K562 (cell line): ENCODE results near the gene F12. TPM values are rescaled to one million over a fixed set of nuclear protein-coding genes. Genes with fewer than 3 reads are reported as not detected.

Experiments used
- ATAC-seq: fragments of 200-7000 bp; cut with Tn5 transposase; 3 replicates; pipeline ENCODE4 v1.9.1; 2020; ENCODE audit warnings: moderate library complexity
- BruUV-seq: library from RNA; stranded (reverse); fragments of 400-500 nt; replicated peaks from 2 replicates; lab custom pipeline; 2021; lab: Mats Ljungman, UMichigan
- CTCF ChIA-PET: fragments of 300-600 bp; formaldehyde crosslinking; extraction: SDS; loops from one replicate; lab custom pipeline; 2021; ENCODE audit warnings: low intra/inter-chr PET ratio; lab: Yijun Ruan, JAX
- POLR2A ChIA-PET: fragments of 300-600, 350-650 bp; sonication (Branson Sonifier 250); formaldehyde crosslinking; extraction: SDS; loops from one replicate; lab custom pipeline; 2021; ENCODE audit warnings: antibody characterized with exemption, inconsistent platforms; lab: Yijun Ruan, JAX
- DNase-seq, 4 experiments: peaks; one replicate each; pipeline versions ENCODE4 v3.0.0 to v3.0.0-alpha.2; 2011 to 2018; ENCODE audit warnings: low spot score in 3 of 4, mixed read lengths in 3 of 4; ENCODE audit errors: extremely low read depth in 1 of 4
- FAIRE-seq: peaks from 2 replicates; lab custom pipeline; 2011; peaks lifted over from hg19 to GRCh38; lab: Jason Lieb, UNC
- H2AFZ ChIP-seq: 2 replicates; pipeline ENCODE4 v1.6.0; 2011; ENCODE audit warnings: low read depth, low read length, control low read depth, inconsistent platforms
- H3K27ac ChIP-seq: fragments of 200-600 bp; 3 replicates; pipeline ENCODE4 v1.8.0; 2011; ENCODE audit warnings: low read depth, mild to moderate bottlenecking, control low read depth, inconsistent platforms, low read length, moderate library complexity, mixed read lengths; ENCODE audit errors: extremely low read depth
- H3K27me3 ChIP-seq, 2 experiments: fragments of 300-600 bp in 1 of 2; 2 replicates in 1 of 2; 3 replicates in 1 of 2; pipeline versions ENCODE4 v1.6.0 to v1.8.0; 2011; ENCODE audit warnings: inconsistent platforms in 2 of 2, low read length in 2 of 2, mild to moderate bottlenecking in 1 of 2, mixed read lengths in 1 of 2, moderate library complexity in 1 of 2; ENCODE audit not compliant: control insufficient read depth in 2 of 2, insufficient read depth in 2 of 2
- H3K36me3 ChIP-seq: fragments of 300-600 bp; 3 replicates; pipeline ENCODE4 v1.8.0; 2011; ENCODE audit warnings: mild to moderate bottlenecking, low read length, inconsistent platforms; ENCODE audit not compliant: control insufficient read depth, insufficient read depth
- H3K4me1 ChIP-seq, 2 experiments: fragments of 200-600 bp in 1 of 2; replicated peaks in 1 of 2; 2 replicates in 1 of 2; 3 replicates in 1 of 2; pipeline versions ENCODE4 v1.5.1 to v1.8.0; 2011; ENCODE audit warnings: inconsistent platforms in 2 of 2, low read length in 2 of 2, mild to moderate bottlenecking in 1 of 2, mixed read lengths in 1 of 2, moderate library complexity in 1 of 2; ENCODE audit not compliant: control insufficient read depth in 2 of 2, insufficient read depth in 2 of 2
- H3K4me2 ChIP-seq: 2 replicates; pipeline ENCODE4 v1.6.1; 2011; ENCODE audit warnings: low read length, control low read depth, inconsistent platforms, mixed read lengths; ENCODE audit not compliant: insufficient read depth
- H3K4me3 ChIP-seq: fragments of 200-600 bp; sonication (generic), shearing (Covaris generic); 2 replicates; pipeline ENCODE4 v1.5.1; 2016; ENCODE audit warnings: control low read depth, inconsistent platforms
- H3K79me2 ChIP-seq: fragments of 200-600 bp; 3 replicates; pipeline ENCODE4 v1.8.0; 2011; ENCODE audit warnings: low read length, inconsistent platforms; ENCODE audit not compliant: control insufficient read depth, insufficient read depth
- H3K9ac ChIP-seq, 2 experiments: 2 replicates each; pipeline versions ENCODE4 v1.6.0 to v1.6.1; 2011; ENCODE audit warnings: low read depth in 2 of 2, low read length in 2 of 2, control low read depth in 1 of 2, inconsistent platforms in 1 of 2, mild to moderate bottlenecking in 1 of 2, mixed read lengths in 1 of 2; ENCODE audit not compliant: insufficient read depth in 1 of 2
- H3K9me1 ChIP-seq: one replicate; pipeline ENCODE4 v1.6.0; 2011; ENCODE audit warnings: inconsistent platforms, mild to moderate bottlenecking, low read length, moderate library complexity; ENCODE audit not compliant: control insufficient read depth, insufficient read depth
- H3K9me3 ChIP-seq: replicated peaks from 2 replicates; pipeline ENCODE4 v1.5.1; 2011; ENCODE audit warnings: low read depth, low read length, inconsistent platforms; ENCODE audit not compliant: control insufficient read depth, insufficient read depth
- H4K20me1 ChIP-seq: replicated peaks from 2 replicates; pipeline ENCODE4 v1.6.1; 2011; ENCODE audit warnings: low read length, inconsistent platforms, mixed read lengths; ENCODE audit not compliant: control insufficient read depth, insufficient read depth
- CBX5 ChIP-seq: IDR thresholded peaks from 2 replicates; pipeline ENCODE4 v1.6.1; 2014; ENCODE audit warnings: low read depth, borderline replicate concordance
- FOS ChIP-seq: IDR thresholded peaks from 3 replicates; pipeline ENCODE4 v1.6.1; 2011; ENCODE audit not compliant: insufficient read length; ENCODE audit errors: extremely low read depth
- GTF2A2 ChIP-seq: IDR thresholded peaks from 2 replicates; pipeline ENCODE4 v1.6.1; 2016; ENCODE audit warnings: mild to moderate bottlenecking, missing genetic modification characterization, missing compliant biosample characterization
- MCM5 ChIP-seq: fragments of 450-650 bp; IDR thresholded peaks from 2 replicates; pipeline ENCODE4 v1.6.1; 2016; ENCODE audit warnings: low read depth
- NEUROD1 ChIP-seq: fragments of 150-350 bp; IDR thresholded peaks from 2 replicates; pipeline ENCODE4 v1.6.1; 2014; ENCODE audit warnings: borderline replicate concordance, low read length, low read depth; ENCODE audit not compliant: partially characterized antibody
- POLR2A ChIP-seq: fragments of 450-650 bp; conservative IDR thresholded peaks from 2 replicates; pipeline ENCODE4 v1.6.1; 2016
- POLR2B ChIP-seq: fragments of 450-650 bp; IDR thresholded peaks from 2 replicates; pipeline ENCODE4 v1.6.1; 2018; ENCODE audit warnings: low read depth; ENCODE audit not compliant: partially characterized antibody
- PURB ChIP-seq: sonication (generic); formaldehyde crosslinking; IDR thresholded peaks from 2 replicates; pipeline ENCODE4 v1.9.0; 2021; ENCODE audit warnings: low read depth, mild to moderate bottlenecking, missing genetic modification reagents
- SUPT5H ChIP-seq: fragments of 450-650 bp; IDR thresholded peaks from 2 replicates; pipeline ENCODE4 v1.6.1; 2016
- ZEB2 ChIP-seq: fragments of 450-650 bp; IDR thresholded peaks from 2 replicates; pipeline ENCODE4 v1.6.1; 2016
- ZNF311 ChIP-seq: fragments of 250-450 bp; sonication (Bioruptor Pico); IDR thresholded peaks from 2 replicates; pipeline ENCODE4 v1.4.0; 2020; ENCODE audit warnings: mild to moderate bottlenecking, moderate library complexity
- ZNF77 ChIP-seq: fragments of 250-450 bp; sonication (Bioruptor Pico); IDR thresholded peaks from 2 replicates; pipeline ENCODE4 v1.5.0; 2020
- WGBS: fragments of 100-300 bp; shearing (Covaris generic); methylation state at CpG from one replicate; pipeline ENCODE4 v1.1.6; 2016; ENCODE audit warnings: low coverage, mixed read lengths; ENCODE audit not compliant: insufficient coverage; ENCODE audit errors: missing lambda C conversion rate; 5-methylcytosine and 5-hydroxymethylcytosine counted together
- in situ Hi-C: fragments of 300-500 bp; cut with MboI; formaldehyde crosslinking; loops from 4 replicates; pipeline ENCODE4 v1.15.0; 2018; ENCODE audit warnings: inconsistent platforms, mixed read lengths
- intact Hi-C: fragments of 100-400 bp; cut with micrococcal nuclease; formaldehyde crosslinking; loops from 2 replicates; pipeline ENCODE4 v1.14.2; 2022
- polyA plus RNA-seq, 8 experiments: library from polyadenylated mRNA; depleted of rRNA in 4 of 8; stranded (reverse) in 5 of 8; unstranded in 3 of 8; fragments of >200 nt; fragmentation: Nextera tagmentation in 2 of 8; fragmentation: Illumina TruSeq in 1 of 8; extraction: Ambion mirVana in 2 of 8; extraction: Trizol in 1 of 8; gene quantifications; 2 replicates each; pipeline versions ENCODE4 v1.2.1 to v1.2.3, GENCODE V29; 2011 to 2014; ENCODE audit warnings: inconsistent platforms in 1 of 8, missing spikeins in 1 of 8
- total RNA-seq, 7 experiments: library from RNA; depleted of rRNA in 6 of 7; stranded (reverse); fragments of >200 nt in 6 of 7; fragmentation: Illumina TruSeq in 2 of 7; extraction: Trizol in 2 of 7; gene quantifications; 2 replicates each; pipeline versions ENCODE4 v1.2.1 to v1.2.3, GENCODE V29; 2011 to 2021; ENCODE audit warnings: low replicate concordance in 1 of 7
- TF ChIP-seq, protein P1 (sequence below): fragments of 450-650 bp; formaldehyde crosslinking; IDR thresholded peaks from 2 replicates; pipeline ENCODE4 v1.4.0; 2020; ENCODE audit warnings: mild to moderate bottlenecking, moderate library complexity
- TF ChIP-seq, protein P2 (sequence below), 2 experiments: fragments of 450-650 bp; IDR thresholded peaks; 2 replicates each; pipeline ENCODE4 v1.6.1; 2016; ENCODE audit warnings: mild to moderate bottlenecking in 2 of 2, borderline replicate concordance in 1 of 2, low read depth in 1 of 2, moderate library complexity in 1 of 2

F12 gene
- total and polyA plus RNA-seq, 9 of the 15 experiments (the other 6 are each of a cell fraction or from before 2014, with no cell fraction given), result 0.59 to 18.3 (median 3.6) TPM

DNA sequence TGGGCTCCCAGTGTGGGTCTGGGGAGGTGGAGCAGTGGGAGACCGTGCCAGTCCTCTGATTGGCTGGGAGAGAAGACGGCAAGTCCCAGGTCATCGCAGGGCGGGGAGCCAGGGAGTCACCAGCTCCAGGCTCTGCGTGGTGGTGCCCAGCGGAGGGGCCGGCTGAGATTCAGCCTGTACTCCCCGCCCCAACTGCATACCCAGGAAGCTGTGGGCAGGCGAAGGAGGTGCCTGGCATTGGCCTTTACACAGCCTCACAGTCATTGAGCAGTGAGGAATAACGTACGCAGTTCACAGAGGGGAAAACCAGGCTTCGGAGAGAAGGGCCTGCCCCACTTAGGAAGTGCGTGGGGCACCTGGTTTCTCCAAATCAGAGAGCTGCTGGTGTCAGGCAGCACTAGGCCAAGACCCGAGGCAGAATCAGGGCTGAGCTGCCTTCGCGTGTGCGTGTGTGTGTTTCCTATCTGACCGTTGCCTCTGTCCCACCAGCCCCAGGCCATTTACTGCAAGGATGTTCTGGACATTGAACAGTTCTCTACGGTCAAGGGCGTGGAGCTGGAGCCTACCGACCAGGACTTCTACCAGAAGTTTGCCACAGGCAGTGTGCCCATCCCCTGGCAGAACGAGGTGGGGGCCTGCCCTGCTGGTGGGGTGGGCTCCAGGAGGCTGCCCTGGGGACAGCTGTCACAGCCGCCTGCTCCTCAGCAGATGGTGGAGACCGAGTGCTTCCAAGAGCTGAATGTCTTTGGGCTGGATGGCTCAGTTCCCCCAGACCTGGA is 31.0 kb upstream of the F12 start:
- Histone ChIP-seq H3K4me1 (peaks cover 9 to 41% of the 10 kb centered on the region in 2 experiments; a peak in 4 of 5 replicates), H4K20me1 (peaks cover 27% of the 10 kb centered on the region; the same call in 1 of the 2 replicates), H3K9me1 (peaks cover 3% of the 10 kb centered on the region), H3K36me3 (peaks cover 75% of the 10 kb centered on the region; the same call in 2 of the 3 replicates), H3K27ac (no peak overlapping the region), H3K9ac (peak overlapping the region in 1 of 2 experiments; percentile 45; a peak in 1 of 4 replicates), H2AFZ (no peak overlapping the region), H3K4me2 (no peak overlapping the region), H3K79me2 (no peaks in the 10 kb centered on the region), H3K9me3 (no peaks in the 10 kb centered on the region), H3K27me3 (no peaks in the 10 kb centered on the region), H3K4me3 (no peak overlapping the region)
- ChIA-PET POLR2A (interaction anchor here (0.6 to 11.8 kb wide), 8 partner anchors 9 to 82 kb away, joined by 3 to 210 read pairs (median 3); partner anchors contain the start of genes GRK6 and RGS14), CTCF (no interaction called here)
- no TSS peak for BruUV-seq
- DNase-seq (no peak), FAIRE-seq (no peak), ATAC-seq (no peak)
- in situ Hi-C loops, result no loop called here
- intact Hi-C loops, result no loop called here
- WGBS, result 90% methylated on average over 24 of the region's 24 CpGs
- TF ChIP-seq MCM5, result no peak
- no peak for TF ChIP-seq CBX5
- no peak for TF ChIP-seq NEUROD1
- TF ChIP-seq GTF2A2 (tag), result no peak
- TF ChIP-seq POLR2B, result peak; percentile 33
- TF ChIP-seq FOS, result no peak
- TF ChIP-seq ZNF311 (CRISPR knock-in tag), result no peak
- TF ChIP-seq SUPT5H, result peak; percentile 45; the same call in 1 of the 2 replicates
- TF ChIP-seq, protein P1, sequence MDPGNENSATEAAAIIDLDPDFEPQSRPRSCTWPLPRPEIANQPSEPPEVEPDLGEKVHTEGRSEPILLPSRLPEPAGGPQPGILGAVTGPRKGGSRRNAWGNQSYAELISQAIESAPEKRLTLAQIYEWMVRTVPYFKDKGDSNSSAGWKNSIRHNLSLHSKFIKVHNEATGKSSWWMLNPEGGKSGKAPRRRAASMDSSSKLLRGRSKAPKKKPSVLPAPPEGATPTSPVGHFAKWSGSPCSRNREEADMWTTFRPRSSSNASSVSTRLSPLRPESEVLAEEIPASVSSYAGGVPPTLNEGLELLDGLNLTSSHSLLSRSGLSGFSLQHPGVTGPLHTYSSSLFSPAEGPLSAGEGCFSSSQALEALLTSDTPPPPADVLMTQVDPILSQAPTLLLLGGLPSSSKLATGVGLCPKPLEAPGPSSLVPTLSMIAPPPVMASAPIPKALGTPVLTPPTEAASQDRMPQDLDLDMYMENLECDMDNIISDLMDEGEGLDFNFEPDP (CRISPR knock-in tag), result no peak
- TF ChIP-seq PURB (CRISPR knock-in tag), result no peak
- TF ChIP-seq POLR2A, result peak; percentile 26; the same call in 1 of the 2 replicates
- TF ChIP-seq ZEB2, result no peak
- TF ChIP-seq ZNF77 (CRISPR knock-in tag), result no peak
- TF ChIP-seq, protein P2, sequence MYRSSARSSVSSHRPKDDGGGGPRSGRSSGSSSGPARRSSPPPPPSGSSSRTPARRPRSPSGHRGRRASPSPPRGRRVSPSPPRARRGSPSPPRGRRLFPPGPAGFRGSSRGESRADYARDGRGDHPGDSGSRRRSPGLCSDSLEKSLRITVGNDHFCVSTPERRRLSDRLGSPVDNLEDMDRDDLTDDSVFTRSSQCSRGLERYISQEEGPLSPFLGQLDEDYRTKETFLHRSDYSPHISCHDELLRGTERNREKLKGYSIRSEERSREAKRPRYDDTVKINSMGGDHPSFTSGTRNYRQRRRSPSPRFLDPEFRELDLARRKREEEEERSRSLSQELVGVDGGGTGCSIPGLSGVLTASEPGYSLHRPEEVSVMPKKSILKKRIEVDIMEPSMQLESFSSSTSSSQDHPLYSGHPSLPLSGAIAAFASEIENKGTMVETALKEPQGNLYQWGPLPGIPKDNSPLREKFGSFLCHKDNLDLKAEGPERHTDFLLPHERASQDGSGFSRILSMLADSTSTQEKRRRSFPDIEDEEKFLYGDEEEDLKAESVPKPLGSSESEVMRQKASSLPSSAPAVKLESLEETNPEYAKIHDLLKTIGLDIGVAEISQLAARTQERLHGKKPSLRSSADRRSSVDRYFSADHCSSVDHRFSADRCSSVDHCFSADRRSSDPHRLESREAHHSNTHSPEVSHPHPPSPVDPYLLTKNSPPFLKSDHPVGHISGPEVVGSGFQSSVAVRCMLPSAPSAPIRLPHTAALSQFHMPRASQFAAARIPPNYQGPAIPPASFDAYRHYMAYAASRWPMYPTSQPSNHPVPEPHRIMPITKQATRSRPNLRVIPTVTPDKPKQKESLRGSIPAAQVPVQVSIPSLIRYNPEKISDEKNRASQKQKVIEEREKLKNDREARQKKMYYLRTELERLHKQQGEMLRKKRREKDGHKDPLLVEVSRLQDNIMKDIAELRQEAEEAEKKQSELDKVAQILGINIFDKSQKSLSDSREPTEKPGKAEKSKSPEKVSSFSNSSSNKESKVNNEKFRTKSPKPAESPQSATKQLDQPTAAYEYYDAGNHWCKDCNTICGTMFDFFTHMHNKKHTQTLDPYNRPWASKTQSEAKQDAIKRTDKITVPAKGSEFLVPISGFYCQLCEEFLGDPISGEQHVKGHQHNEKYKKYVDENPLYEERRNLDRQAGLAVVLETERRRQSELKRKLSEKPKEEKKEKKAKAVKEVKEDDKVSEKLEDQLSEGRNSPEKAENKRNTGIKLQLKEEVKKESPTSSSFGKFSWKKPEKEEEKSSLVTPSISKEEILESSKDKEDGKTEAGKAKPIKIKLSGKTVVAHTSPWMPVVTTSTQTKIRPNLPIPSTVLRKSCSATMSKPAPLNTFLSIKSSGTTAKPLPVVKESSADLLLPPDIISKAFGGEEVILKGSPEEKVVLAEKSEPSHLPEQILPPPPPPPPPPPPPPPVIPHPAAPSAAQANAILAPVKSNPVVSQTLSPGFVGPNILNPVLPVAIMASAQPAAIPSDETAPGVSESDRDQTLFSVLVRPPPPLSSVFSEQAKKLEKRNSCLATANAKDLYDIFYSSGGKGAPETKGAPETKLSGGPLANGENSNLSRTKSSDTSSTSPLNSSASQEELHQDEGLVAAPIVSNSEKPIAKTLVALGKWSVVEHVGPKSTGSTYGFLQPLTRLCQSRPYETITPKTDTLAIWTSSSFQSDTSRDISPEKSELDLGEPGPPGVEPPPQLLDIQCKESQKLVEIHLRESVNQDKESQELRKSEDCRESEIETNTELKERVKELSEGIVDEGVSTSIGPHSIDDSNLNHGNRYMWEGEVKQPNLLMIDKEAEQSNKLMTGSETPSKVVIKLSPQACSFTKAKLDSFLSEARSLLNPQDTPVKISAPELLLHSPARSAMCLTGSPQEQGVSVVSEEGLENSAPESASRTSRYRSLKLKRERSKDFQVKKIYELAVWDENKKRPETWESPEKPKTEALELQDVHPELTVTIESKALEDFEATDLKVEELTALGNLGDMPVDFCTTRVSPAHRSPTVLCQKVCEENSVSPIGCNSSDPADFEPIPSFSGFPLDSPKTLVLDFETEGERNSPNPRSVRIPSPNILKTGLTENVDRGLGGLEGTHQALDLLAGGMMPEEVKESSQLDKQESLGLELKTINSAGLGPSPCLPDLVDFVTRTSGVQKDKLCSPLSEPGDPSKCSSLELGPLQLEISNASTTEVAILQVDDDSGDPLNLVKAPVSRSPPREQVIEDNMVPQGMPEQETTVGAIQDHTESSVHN (IDR thresholded peaks at IDR 0.05; ENCODE audit: borderline replicate concordance in 1 of 2, low read depth in 1 of 2), result no peak
